Nephron (organoid): ENCODE measurements around the gene CCDC192.

ENCODE experiments used
- H3K27ac Mint-ChIP-seq, 3 experiments: 2 replicates each; pipeline ENCODE4 v1.8.0; 2020; ENCODE audit warnings: mixed read lengths in 3 of 3, mild to moderate bottlenecking in 2 of 3, moderate library complexity in 1 of 3
- H3K27me3 Mint-ChIP-seq: 2 replicates; pipeline ENCODE4 v1.8.0; 2021; ENCODE audit warnings: low read depth, mild to moderate bottlenecking, moderate library complexity, mixed read lengths
- H3K36me3 Mint-ChIP-seq: 2 replicates; pipeline ENCODE4 v1.8.0; 2020; ENCODE audit warnings: low read depth, mixed read lengths
- H3K4me1 Mint-ChIP-seq: 2 replicates; pipeline ENCODE4 v1.8.0; 2020; ENCODE audit warnings: mixed read lengths
- H3K4me3 Mint-ChIP-seq, 3 experiments: 2 replicates each; pipeline ENCODE4 v1.8.0; 2020; ENCODE audit warnings: mild to moderate bottlenecking in 3 of 3, mixed read lengths in 3 of 3, moderate library complexity in 2 of 3
- H3K9me3 Mint-ChIP-seq: 2 replicates; pipeline ENCODE4 v1.8.0; 2020; ENCODE audit warnings: mixed read lengths
- CTCF ChIP-seq, 3 experiments: fragments of 200-600 bp; sonication (generic); IDR thresholded peaks; one replicate each; pipeline ENCODE4 v1.5.0; 2021; ENCODE audit warnings: antibody characterized with exemption in 3 of 3; ENCODE audit not compliant: unreplicated experiment in 3 of 3

The CCDC192 gene

GRCh38 chr5:127680595-127680994, 22.6 kb upstream of the CCDC192 start:
- no peak overlapping the region for H3K27ac Mint-ChIP-seq
- H3K9me3 Mint-ChIP-seq = peaks cover 18% of the 10 kb centered on the region
- no peak for TF ChIP-seq CTCF (IDR thresholded peaks at IDR 0.05; ENCODE audit: unreplicated experiment in 3 of 3)
- no peak overlapping the region for H3K4me3 Mint-ChIP-seq
- no peaks in the 10 kb centered on the region for H3K27me3 Mint-ChIP-seq
- peaks cover 14% of the 10 kb centered on the region for H3K4me1 Mint-ChIP-seq
- H3K36me3 Mint-ChIP-seq = no peaks in the 10 kb centered on the region

- Mint-ChIP-seq H3K4me1 (peaks cover 16% of the 10 kb centered on the region), H3K27me3 (no peaks in the 10 kb centered on the region), H3K9me3 (peaks cover 15% of the 10 kb centered on the region), H3K4me3 (no peak overlapping the region), H3K27ac (no peak overlapping the region), H3K36me3 (no peaks in the 10 kb centered on the region)
- TF ChIP-seq CTCF (IDR thresholded peaks at IDR 0.05; ENCODE audit: unreplicated experiment in 3 of 3) = no peak
These were observed 20.2 kb upstream of the CCDC192 start for GRCh38 chr5:127683008-127683407.

GRCh38 chr5:127684726-127685467, 18.3 kb upstream of the CCDC192 start:
- peak overlapping the region in 1 of 3 experiments; percentile 44 for H3K27ac Mint-ChIP-seq
- H3K4me1 Mint-ChIP-seq = peaks cover 16% of the 10 kb centered on the region
- TF ChIP-seq CTCF (IDR thresholded peaks at IDR 0.05; ENCODE audit: unreplicated experiment in 3 of 3) = no peak
- H3K4me3 Mint-ChIP-seq = peak overlapping the region in 1 of 3 experiments; percentile 33
- H3K9me3 Mint-ChIP-seq = peaks cover 15% of the 10 kb centered on the region
- H3K27me3 Mint-ChIP-seq = no peaks in the 10 kb centered on the region
- no peaks in the 10 kb centered on the region for H3K36me3 Mint-ChIP-seq

GRCh38 chr5:127685662-127686061, 17.5 kb upstream of the CCDC192 start:
- peaks cover 14% of the 10 kb centered on the region for H3K9me3 Mint-ChIP-seq
- no peak for TF ChIP-seq CTCF (IDR thresholded peaks at IDR 0.05; ENCODE audit: unreplicated experiment in 3 of 3)
- no peak overlapping the region for H3K27ac Mint-ChIP-seq
- H3K27me3 Mint-ChIP-seq = no peaks in the 10 kb centered on the region
- peaks cover 16% of the 10 kb centered on the region for H3K4me1 Mint-ChIP-seq
- H3K4me3 Mint-ChIP-seq = no peak overlapping the region
- H3K36me3 Mint-ChIP-seq = no peaks in the 10 kb centered on the region

- H3K9me3 Mint-ChIP-seq = peaks cover 13% of the 10 kb centered on the region
- no peaks in the 10 kb centered on the region for H3K36me3 Mint-ChIP-seq
- TF ChIP-seq CTCF (IDR thresholded peaks at IDR 0.05; ENCODE audit: unreplicated experiment in 3 of 3) = no peak
- H3K27ac Mint-ChIP-seq = no peak overlapping the region
- no peaks in the 10 kb centered on the region for H3K27me3 Mint-ChIP-seq
- peaks cover 16% of the 10 kb centered on the region for H3K4me1 Mint-ChIP-seq
- H3K4me3 Mint-ChIP-seq = no peak overlapping the region
These were observed 16.8 kb upstream of the CCDC192 start for GRCh38 chr5:127686424-127686823.
